HCT116 (cell line): Measurements from ENCODE around the gene ST7L. TPM values are rescaled to one million over a fixed set of nuclear protein-coding genes. Genes with fewer than 3 reads are reported as not detected.
A peak's percentile ranks its signal among the peaks of the same experiment; 100 is the strongest.

Source experiments
- ATAC-seq: fragments of 200-7000 bp; cut with Tn5 transposase; 2 replicates; pipeline ENCODE4 v1.9.1; 2020; ENCODE audit warnings: mild to moderate bottlenecking, moderate library complexity
- BruUV-seq: library from RNA; stranded (reverse); fragments of 400-500 nt; replicated peaks from 2 replicates; lab custom pipeline; 2021; lab: Mats Ljungman, UMichigan
- CTCF ChIA-PET: fragments of 300-600 bp; sonication (Branson Sonifier 250); formaldehyde crosslinking; loops from one replicate; lab custom pipeline; 2021; ENCODE audit warnings: antibody characterized with exemption; lab: Charles Lee
- POLR2A ChIA-PET: fragments of 300-600, 350-600 bp; sonication (Branson Sonifier 250); formaldehyde crosslinking; loops from one replicate; lab custom pipeline; 2021; ENCODE audit warnings: antibody characterized with exemption; lab: Charles Lee
- RAD21 ChIA-PET, 2 experiments: fragments of 300-600 bp; sonication (Branson Sonifier 250); formaldehyde crosslinking; loops; one replicate each; lab custom pipeline; 2023; ENCODE audit warnings: low total read pairs in 2 of 2; ENCODE audit not compliant: uncharacterized antibody in 2 of 2, unreplicated experiment in 2 of 2, low non-redundant PET in 1 of 2; lab: Charles Lee
- DNase-seq: peaks from one replicate; pipeline ENCODE4 v3.0.0-alpha.2; 2010; ENCODE audit warnings: low read depth, low spot score
- H2AFZ ChIP-seq: fragments of 200-600 bp; shearing (Covaris generic), sonication (generic); 2 replicates; pipeline ENCODE4 v1.6.1; 2017; ENCODE audit warnings: low read depth, mixed run types, mixed read lengths, antibody characterized with exemption, low read length; ENCODE audit not compliant: poor library complexity, severe bottlenecking
- H3K27ac ChIP-seq: 2 replicates; pipeline ENCODE4 v1.5.1; 2012; ENCODE audit warnings: low read depth, low read length
- H3K27me3 ChIP-seq: fragments of 200-600 bp; sonication (generic); 2 replicates; pipeline ENCODE4 v1.6.1; 2016; ENCODE audit warnings: mixed run types, low read length, mixed read lengths; ENCODE audit not compliant: insufficient read depth
- H3K36me3 ChIP-seq, 2 experiments: fragments of 200-500 bp in 1 of 2; fragments of 200-600 bp in 1 of 2; sonication (Bioruptor generic) in 1 of 2; sonication (generic) in 1 of 2; 2 replicates each; pipeline versions ENCODE4 v1.5.1 to v1.6.1; 2014 to 2016; ENCODE audit warnings: low read length in 2 of 2, inconsistent platforms in 1 of 2, mixed read lengths in 1 of 2, mixed run types in 1 of 2; ENCODE audit not compliant: insufficient read depth in 2 of 2, control insufficient read depth in 1 of 2
- H3K4me1 ChIP-seq, 2 experiments: fragments of 200-600 bp in 1 of 2; sonication (generic) in 1 of 2; 2 replicates each; pipeline versions ENCODE4 v1.5.1 to v1.6.1; 2012 to 2017; ENCODE audit warnings: low read length in 2 of 2, inconsistent platforms in 1 of 2, mild to moderate bottlenecking in 1 of 2, mixed read lengths in 1 of 2, mixed run types in 1 of 2, moderate library complexity in 1 of 2; ENCODE audit not compliant: insufficient read depth in 2 of 2, control insufficient read depth in 1 of 2
- H3K4me2 ChIP-seq: fragments of 200-600 bp; sonication (generic); 2 replicates; pipeline ENCODE4 v1.6.1; 2017; ENCODE audit warnings: mixed run types, low read length, mixed read lengths
- H3K4me3 ChIP-seq, 2 experiments: fragments of 200-600 bp in 1 of 2; sonication (generic) in 1 of 2; replicated peaks in 1 of 2; 2 replicates each; pipeline ENCODE4 v1.5.1; 2011 to 2016; ENCODE audit warnings: low read length in 2 of 2, control low read depth in 1 of 2, low read depth in 1 of 2, mild to moderate bottlenecking in 1 of 2, mixed read lengths in 1 of 2, mixed run types in 1 of 2
- H3K79me2 ChIP-seq: fragments of 200-600 bp; sonication (generic); 2 replicates; pipeline ENCODE4 v1.6.1; 2017; ENCODE audit warnings: mild to moderate bottlenecking, mixed run types, low read length, moderate library complexity, mixed read lengths; ENCODE audit not compliant: insufficient read depth
- H3K9ac ChIP-seq: fragments of 200-600 bp; sonication (generic); 2 replicates; pipeline ENCODE4 v1.6.1; 2016; ENCODE audit warnings: low read length, mixed read lengths
- H3K9me2 ChIP-seq: fragments of 200-600 bp; sonication (generic), shearing (Covaris generic); 2 replicates; pipeline ENCODE4 v1.6.1; 2017; ENCODE audit warnings: mixed run types, mild to moderate bottlenecking, moderate library complexity; ENCODE audit not compliant: insufficient read depth
- H3K9me3 ChIP-seq, 2 experiments: fragments of 200-500 bp in 1 of 2; fragments of 200-600 bp in 1 of 2; sonication (Bioruptor generic) in 1 of 2; sonication (generic) in 1 of 2; 2 replicates each; pipeline ENCODE4 v1.6.1; 2014 to 2017; ENCODE audit warnings: low read length in 2 of 2, mixed read lengths in 2 of 2, inconsistent platforms in 1 of 2, low read depth in 1 of 2, mild to moderate bottlenecking in 1 of 2, mixed run types in 1 of 2, moderate library complexity in 1 of 2; ENCODE audit not compliant: control insufficient read depth in 1 of 2, insufficient read depth in 1 of 2
- H4K20me1 ChIP-seq: fragments of 200-600 bp; sonication (generic), shearing (Covaris generic); 2 replicates; pipeline ENCODE4 v1.6.1; 2017; ENCODE audit warnings: mixed run types, mild to moderate bottlenecking, moderate library complexity; ENCODE audit not compliant: insufficient read depth
- EZH2phosphoT487 ChIP-seq: fragments of 200-600 bp; IDR thresholded peaks from 2 replicates; pipeline ENCODE4 v1.6.1; 2018; ENCODE audit warnings: antibody characterized with exemption, borderline replicate concordance
- FOSL1 ChIP-seq: IDR thresholded peaks from 2 replicates; pipeline ENCODE4 v1.6.1; 2012; ENCODE audit warnings: low read depth
- RAD21 ChIP-seq: IDR thresholded peaks from 2 replicates; pipeline ENCODE4 v1.6.1; 2012; ENCODE audit warnings: low read depth, mild to moderate bottlenecking
- YY1 ChIP-seq: IDR thresholded peaks from 2 replicates; pipeline ENCODE4 v1.6.1; 2011; ENCODE audit warnings: low read length, low read depth, moderate library complexity, mild to moderate bottlenecking; ENCODE audit not compliant: insufficient replicate concordance; ENCODE audit errors: extremely low read depth
- ZFX ChIP-seq: fragments of 450-650 bp; IDR thresholded peaks from 2 replicates; pipeline ENCODE4 v1.6.1; 2017
- intact Hi-C: fragments of 100-400 bp; cut with micrococcal nuclease; formaldehyde crosslinking; loops from 2 replicates; pipeline ENCODE4 v1.10.0; 2022
- total RNA-seq: library from RNA; stranded (reverse); gene quantifications from one replicate; pipeline ENCODE4 v1.2.1, GENCODE V29; 2021; ENCODE audit not compliant: unreplicated experiment
- TF ChIP-seq, protein P1 (sequence below): IDR thresholded peaks from 2 replicates; pipeline ENCODE4 v1.6.1; 2012
- TF ChIP-seq, protein P2 (sequence below): IDR thresholded peaks from 2 replicates; pipeline ENCODE4 v1.6.1; 2012

ST7L gene
- total RNA-seq, 1 experiment from 2014 or later = 19.9 TPM

DNA sequence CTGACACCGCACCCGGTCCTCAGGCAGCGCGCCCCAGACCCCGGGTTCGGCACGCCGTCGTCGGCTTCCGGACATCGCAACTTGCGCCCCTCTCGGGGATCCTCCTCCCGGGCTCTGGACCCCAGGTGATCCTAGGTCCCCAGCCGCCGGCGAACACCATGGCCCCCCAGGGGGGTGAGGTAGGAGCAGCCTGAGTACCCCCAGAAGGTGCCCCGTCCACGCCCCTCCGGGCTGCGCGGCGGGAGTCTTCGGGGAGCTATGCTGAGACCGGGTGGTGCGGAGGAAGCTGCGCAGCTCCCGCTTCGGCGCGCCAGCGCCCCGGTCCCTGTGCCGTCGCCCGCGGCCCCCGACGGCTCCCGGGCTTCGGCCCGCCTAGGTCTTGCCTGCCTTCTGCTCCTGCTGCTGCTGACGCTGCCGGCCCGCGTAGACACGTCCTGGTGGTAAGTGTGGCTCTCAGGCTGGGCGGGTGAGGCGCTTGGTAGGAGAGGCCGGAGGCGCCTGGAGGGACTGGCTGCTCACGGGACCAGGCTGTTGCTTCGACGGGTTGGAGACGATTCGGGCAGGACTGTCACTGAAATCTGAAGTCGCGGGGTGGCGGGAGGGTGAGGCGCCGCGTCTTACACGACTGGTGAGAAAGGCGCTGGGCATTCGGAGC is 109.8 kb downstream of the ST7L start:
- no peaks in the 10 kb centered on the region for H3K27me3 ChIP-seq
- intact Hi-C loops = loop anchor here (10.0 kb wide), 1 partner anchor 106 kb away; the partner anchor contains the start of genes CAPZA1 and ST7L
- H3K4me2 ChIP-seq = peak overlapping the region; percentile 100
- no peaks in the 10 kb centered on the region for H3K9me3 ChIP-seq
- no peak overlapping the region for H2AFZ ChIP-seq
- CTCF ChIA-PET = no interaction called here
- no peaks in the 10 kb centered on the region for H3K79me2 ChIP-seq
- RAD21 ChIA-PET = no interaction called here
- H3K9ac ChIP-seq = no peak overlapping the region
- H4K20me1 ChIP-seq = no peaks in the 10 kb centered on the region
- POLR2A ChIA-PET = no interaction called here
- H3K27ac ChIP-seq = peak overlapping the region; percentile 3; the same call in 1 of the 2 replicates
- H3K4me1 ChIP-seq = peaks cover 9 to 17% of the 10 kb centered on the region in 2 experiments; a peak in 3 of 4 replicates
- no peaks in the 10 kb centered on the region for H3K9me2 ChIP-seq
- TF ChIP-seq YY1 = no peak
- peak overlapping the region; percentile 7 to 63; a peak in 2 of 4 replicates for H3K4me3 ChIP-seq
- H3K36me3 ChIP-seq = no peaks in the 10 kb centered on the region
- no TSS peak for BruUV-seq
- ATAC-seq (no peak), DNase-seq (no peak)

DNA sequence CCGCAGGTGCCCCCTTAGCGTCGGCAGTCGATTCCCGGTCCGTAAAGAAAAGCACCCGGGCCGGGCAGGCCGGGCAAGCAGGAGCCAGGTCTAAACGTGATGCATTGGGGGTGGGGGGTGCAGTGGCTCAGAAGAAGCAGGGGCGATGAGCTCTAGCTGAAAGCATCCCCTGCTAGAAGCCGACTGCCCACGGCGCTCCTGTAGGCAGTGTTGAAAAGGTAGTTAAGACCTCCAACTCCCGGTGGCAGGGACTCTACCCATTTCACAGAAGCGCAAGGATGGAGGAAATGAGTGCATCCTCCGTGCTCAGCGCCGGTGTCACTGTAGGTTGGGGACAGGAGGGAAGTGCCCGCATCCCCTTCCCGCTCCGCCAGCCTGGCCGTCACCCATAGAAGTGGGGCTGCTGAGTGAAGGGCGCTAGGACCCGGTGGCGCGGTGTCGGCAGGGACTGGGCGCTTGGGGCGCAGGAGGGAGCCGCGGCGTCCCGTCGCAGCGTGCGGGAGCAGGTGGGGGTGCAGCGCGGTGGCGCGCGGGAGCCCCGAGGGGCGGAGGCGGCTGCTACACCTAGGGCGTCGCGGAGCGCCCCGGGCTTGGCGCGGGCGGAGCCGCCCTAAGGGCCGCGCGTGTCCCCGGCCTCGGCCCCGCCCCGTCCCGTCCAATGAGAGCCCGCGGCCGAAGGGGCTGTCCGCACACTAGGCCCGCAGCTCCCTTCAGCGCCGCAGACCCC is 110.5 kb downstream of the ST7L start, which contains the start of gene WNT2B:
WNT2B (plus strand) TSS at position 688 of the 727 bp plus-strand sequence. CDS start 298 bp downstream, outside the sequence.
- H3K9ac ChIP-seq = peak within 1 kb of the TSS; percentile 44
- intact Hi-C loops = loop anchor here (10.0 kb wide), 1 partner anchor 106 kb away; the partner anchor contains the start of genes CAPZA1 and ST7L
- no TSS peak for BruUV-seq
- no peaks in the 10 kb centered on the region for H4K20me1 ChIP-seq
- H3K27me3 ChIP-seq = no peaks in the 10 kb centered on the region
- H3K27ac ChIP-seq = peak within 1 kb of the TSS; percentile 3; the same call in 1 of the 2 replicates
- peaks cover 9 to 17% of the 10 kb centered on the region in 2 experiments; a peak in 3 of 4 replicates for H3K4me1 ChIP-seq
- H3K9me3 ChIP-seq = no peaks in the 10 kb centered on the region
- TF ChIP-seq FOSL1 (peak; percentile 54), RAD21 (no peak), EZH2phosphoT487 (no peak), ZFX (0 out of 2 replicates have a peak, but pooled peaks have one; percentile 27)
- TF ChIP-seq, protein P1, sequence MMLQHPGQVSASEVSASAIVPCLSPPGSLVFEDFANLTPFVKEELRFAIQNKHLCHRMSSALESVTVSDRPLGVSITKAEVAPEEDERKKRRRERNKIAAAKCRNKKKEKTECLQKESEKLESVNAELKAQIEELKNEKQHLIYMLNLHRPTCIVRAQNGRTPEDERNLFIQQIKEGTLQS = no peak
- TF ChIP-seq, protein P2, sequence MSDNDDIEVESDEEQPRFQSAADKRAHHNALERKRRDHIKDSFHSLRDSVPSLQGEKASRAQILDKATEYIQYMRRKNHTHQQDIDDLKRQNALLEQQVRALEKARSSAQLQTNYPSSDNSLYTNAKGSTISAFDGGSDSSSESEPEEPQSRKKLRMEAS = peak; percentile 53; the same call in 1 of the 2 replicates
- ChIA-PET RAD21 (no interaction called here), CTCF (no interaction called here), POLR2A (no interaction called here)
- peak within 1 kb of the TSS; percentile 100 for H3K4me2 ChIP-seq
- H3K9me2 ChIP-seq = no peaks in the 10 kb centered on the region
- ATAC-seq (peak; percentile 86), DNase-seq (no peak)
- H2AFZ ChIP-seq = peak within 1 kb of the TSS; percentile 77
- H3K4me3 ChIP-seq = peak within 1 kb of the TSS; percentile 52 to 63
- no peaks in the 10 kb centered on the region for H3K79me2 ChIP-seq
- H3K36me3 ChIP-seq = no peaks in the 10 kb centered on the region
